Measurements from ENCODE around the gene YARS1.
"Not testable (repeated sequence)": the region's sequence is repeated elsewhere in the genome, so short reads cannot be mapped to it uniquely, and the experiment has no call there.

YARS1 gene

GRCh38 chr1:32798679-32799416 lies 18.3 kb downstream of the YARS1 start:
- H3K9ac ChIP-seq (ENCODE audit: low read length), result no peak overlapping the region
- TF ChIP-seq, protein P1, sequence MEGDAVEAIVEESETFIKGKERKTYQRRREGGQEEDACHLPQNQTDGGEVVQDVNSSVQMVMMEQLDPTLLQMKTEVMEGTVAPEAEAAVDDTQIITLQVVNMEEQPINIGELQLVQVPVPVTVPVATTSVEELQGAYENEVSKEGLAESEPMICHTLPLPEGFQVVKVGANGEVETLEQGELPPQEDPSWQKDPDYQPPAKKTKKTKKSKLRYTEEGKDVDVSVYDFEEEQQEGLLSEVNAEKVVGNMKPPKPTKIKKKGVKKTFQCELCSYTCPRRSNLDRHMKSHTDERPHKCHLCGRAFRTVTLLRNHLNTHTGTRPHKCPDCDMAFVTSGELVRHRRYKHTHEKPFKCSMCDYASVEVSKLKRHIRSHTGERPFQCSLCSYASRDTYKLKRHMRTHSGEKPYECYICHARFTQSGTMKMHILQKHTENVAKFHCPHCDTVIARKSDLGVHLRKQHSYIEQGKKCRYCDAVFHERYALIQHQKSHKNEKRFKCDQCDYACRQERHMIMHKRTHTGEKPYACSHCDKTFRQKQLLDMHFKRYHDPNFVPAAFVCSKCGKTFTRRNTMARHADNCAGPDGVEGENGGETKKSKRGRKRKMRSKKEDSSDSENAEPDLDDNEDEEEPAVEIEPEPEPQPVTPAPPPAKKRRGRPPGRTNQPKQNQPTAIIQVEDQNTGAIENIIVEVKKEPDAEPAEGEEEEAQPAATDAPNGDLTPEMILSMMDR (IDR thresholded peaks at IDR 0.05; ENCODE audit: low read length), result no peak
- no peak for TF ChIP-seq EZH2 (optimal IDR thresholded peaks at IDR 0.05; ENCODE audit: low read depth, low read length)
- peaks cover 37% of the 10 kb centered on the region for H3K79me2 ChIP-seq (ENCODE audit: low read length)
- H2AFZ ChIP-seq (ENCODE audit: low read length), result no peak overlapping the region
- DNase-seq, result no peak
- no peak overlapping the region for H3K4me2 ChIP-seq (ENCODE audit: low read depth, low read length)
- H3K9me3 ChIP-seq (replicated peaks; ENCODE audit: insufficient read depth, low read length), result no peaks in the 10 kb centered on the region
- H3K27ac ChIP-seq (ENCODE audit: low read length), result no peak overlapping the region
- no peak overlapping the region for H3K4me3 ChIP-seq (ENCODE audit: low read length)
- H4K20me1 ChIP-seq (ENCODE audit: insufficient read depth, low read length), result no peaks in the 10 kb centered on the region; the same call in 1 of the 2 replicates
- no peaks in the 10 kb centered on the region for H3K9me2 ChIP-seq (replicated peaks; ENCODE audit: insufficient read depth, low read length)
- no peaks in the 10 kb centered on the region; the same call in 1 of the 2 replicates for H3K36me3 ChIP-seq (replicated peaks; ENCODE audit: insufficient read depth, low read length)
- H3F3A ChIP-seq (ENCODE audit: insufficient read depth, low read length), result no peaks in the 10 kb centered on the region
- no peaks in the 10 kb centered on the region for H3K4me1 ChIP-seq (ENCODE audit: low read length)
- no peaks in the 10 kb centered on the region for H3K27me3 ChIP-seq (replicated peaks; ENCODE audit: insufficient read depth, low read length)

DNA sequence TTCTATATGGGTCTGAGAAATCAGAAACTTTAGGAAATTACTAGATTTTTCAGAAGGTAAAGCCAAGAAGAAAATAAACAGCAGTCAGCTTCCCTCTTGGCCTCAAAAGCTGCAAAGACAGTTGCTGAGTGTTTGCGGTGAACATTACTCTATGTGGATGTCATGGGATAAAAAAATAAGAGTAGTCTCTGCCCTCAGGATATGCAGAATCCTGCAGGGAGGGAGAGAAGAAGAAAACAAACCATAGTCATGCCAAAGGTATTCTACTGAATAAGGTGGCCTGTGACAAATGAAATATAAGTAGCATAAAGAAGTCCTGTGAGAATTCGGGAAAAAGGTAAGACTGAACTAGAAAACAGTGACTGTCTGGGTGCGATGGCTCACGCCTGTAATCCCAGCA lies 19.0 kb downstream of the YARS1 start:
- no peaks in the 10 kb centered on the region; the same call in 1 of the 2 replicates for H3K36me3 ChIP-seq (replicated peaks; ENCODE audit: insufficient read depth, low read length)
- no peaks in the 10 kb centered on the region for H3K9me2 ChIP-seq (replicated peaks; ENCODE audit: insufficient read depth, low read length)
- H4K20me1 ChIP-seq (ENCODE audit: insufficient read depth, low read length), result no peaks in the 10 kb centered on the region; the same call in 1 of the 2 replicates
- H3F3A ChIP-seq (ENCODE audit: insufficient read depth, low read length), result no peaks in the 10 kb centered on the region
- H3K9ac ChIP-seq (ENCODE audit: low read length), result no peak overlapping the region
- no peak overlapping the region for H3K4me3 ChIP-seq (ENCODE audit: low read length)
- no peaks in the 10 kb centered on the region for H3K9me3 ChIP-seq (replicated peaks; ENCODE audit: insufficient read depth, low read length)
- no peaks in the 10 kb centered on the region for H3K4me1 ChIP-seq (ENCODE audit: low read length)
- H3K4me2 ChIP-seq (ENCODE audit: low read depth, low read length), result no peak overlapping the region
- H2AFZ ChIP-seq (ENCODE audit: low read length), result no peak overlapping the region
- no peak for DNase-seq
- no peak overlapping the region for H3K27ac ChIP-seq (ENCODE audit: low read length)
- H3K79me2 ChIP-seq (ENCODE audit: low read length), result peaks cover 37% of the 10 kb centered on the region
- H3K27me3 ChIP-seq (replicated peaks; ENCODE audit: insufficient read depth, low read length), result no peaks in the 10 kb centered on the region
- TF ChIP-seq, protein P1 (IDR thresholded peaks at IDR 0.05; ENCODE audit: low read length), result no peak
- TF ChIP-seq EZH2phosphoT487 (IDR thresholded peaks at IDR 0.05; ENCODE audit: low read length) (no peak), EZH2 (optimal IDR thresholded peaks at IDR 0.05; ENCODE audit: low read depth, low read length) (no peak)

DNA sequence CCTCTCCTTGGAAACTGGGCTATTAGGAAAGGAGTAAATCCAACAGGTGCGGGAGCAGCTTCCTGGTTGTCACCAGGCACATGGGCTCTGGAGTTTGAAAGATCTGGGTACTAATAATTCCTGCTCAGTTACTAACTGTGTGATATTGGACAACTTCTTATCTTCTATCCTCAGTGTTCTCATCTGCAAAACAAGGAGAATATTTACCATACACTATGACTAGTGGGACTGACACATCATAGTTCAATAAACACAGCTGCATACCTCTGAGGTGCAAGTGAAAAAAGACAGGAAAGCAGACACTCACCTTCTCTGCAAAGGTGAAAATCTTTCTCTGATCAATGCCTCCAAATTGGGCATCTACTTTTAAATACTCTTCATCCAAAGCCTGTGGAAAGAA lies 19.7 kb downstream of the YARS1 start:
- no peak overlapping the region for H3K27ac ChIP-seq (ENCODE audit: low read length)
- H3K27me3 ChIP-seq (replicated peaks; ENCODE audit: insufficient read depth, low read length), result no peaks in the 10 kb centered on the region
- H3K9me3 ChIP-seq (replicated peaks; ENCODE audit: insufficient read depth, low read length), result no peaks in the 10 kb centered on the region
- no peak for DNase-seq
- H3K9ac ChIP-seq (ENCODE audit: low read length), result no peak overlapping the region
- H2AFZ ChIP-seq (ENCODE audit: low read length), result no peak overlapping the region
- H3F3A ChIP-seq (ENCODE audit: insufficient read depth, low read length), result no peaks in the 10 kb centered on the region
- H3K4me2 ChIP-seq (ENCODE audit: low read depth, low read length), result no peak overlapping the region
- no peaks in the 10 kb centered on the region for H3K9me2 ChIP-seq (replicated peaks; ENCODE audit: insufficient read depth, low read length)
- H3K4me3 ChIP-seq (ENCODE audit: low read length), result no peak overlapping the region
- no peaks in the 10 kb centered on the region; the same call in 1 of the 2 replicates for H4K20me1 ChIP-seq (ENCODE audit: insufficient read depth, low read length)
- peaks cover 38% of the 10 kb centered on the region for H3K79me2 ChIP-seq (ENCODE audit: low read length)
- TF ChIP-seq EZH2 (optimal IDR thresholded peaks at IDR 0.05; ENCODE audit: low read depth, low read length), result no peak
- TF ChIP-seq, protein P1 (IDR thresholded peaks at IDR 0.05; ENCODE audit: low read length), result no peak
- H3K4me1 ChIP-seq (ENCODE audit: low read length), result no peaks in the 10 kb centered on the region
- H3K36me3 ChIP-seq (replicated peaks; ENCODE audit: insufficient read depth, low read length), result no peaks in the 10 kb centered on the region; the same call in 1 of the 2 replicates

DNA sequence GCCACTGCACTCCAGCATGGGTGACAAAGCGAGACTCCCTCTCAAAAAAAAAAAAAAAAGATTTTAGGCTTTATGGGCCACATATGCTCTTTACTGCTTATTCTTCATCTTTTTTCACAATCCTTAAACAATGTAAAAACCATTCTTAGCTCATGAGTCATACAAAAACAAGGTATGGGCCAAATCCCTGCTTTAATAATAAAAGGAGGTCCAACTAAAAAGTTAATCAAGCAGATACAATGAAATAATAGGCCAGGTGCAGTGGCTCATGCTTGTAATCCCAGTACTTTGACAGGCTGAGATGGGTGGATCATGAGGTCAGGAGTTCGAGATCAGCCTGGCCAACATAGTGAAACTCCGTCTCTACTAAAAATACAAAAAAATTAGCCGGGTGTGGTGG lies 21.4 kb downstream of the YARS1 start:
- not testable (repeated sequence) for H3K4me2 ChIP-seq (ENCODE audit: low read depth, low read length); H4K20me1 ChIP-seq (ENCODE audit: insufficient read depth, low read length); H3K27ac ChIP-seq (ENCODE audit: low read length); H3F3A ChIP-seq (ENCODE audit: insufficient read depth, low read length); H3K4me1 ChIP-seq (ENCODE audit: low read length); H3K4me3 ChIP-seq (ENCODE audit: low read length); H3K27me3 ChIP-seq (replicated peaks; ENCODE audit: insufficient read depth, low read length); H3K36me3 ChIP-seq (replicated peaks; ENCODE audit: insufficient read depth, low read length); H3K9ac ChIP-seq (ENCODE audit: low read length); H2AFZ ChIP-seq (ENCODE audit: low read length); DNase-seq; H3K9me3 ChIP-seq (replicated peaks; ENCODE audit: insufficient read depth, low read length); H3K9me2 ChIP-seq (replicated peaks; ENCODE audit: insufficient read depth, low read length)
- peaks cover 34% of the 10 kb centered on the region for H3K79me2 ChIP-seq (ENCODE audit: low read length)
